K562 (cell line): ENCODE results near the gene MTA1. TPM values are rescaled to one million over a fixed set of nuclear protein-coding genes. Genes with fewer than 3 reads are reported as not detected.

Experiments used
- ARID4B ChIP-seq: sonication (generic); formaldehyde crosslinking; IDR thresholded peaks from 2 replicates; pipeline ENCODE4 v1.8.0; 2022; ENCODE audit warnings: mild to moderate bottlenecking, missing genetic modification reagents
- BHLHE40 ChIP-seq: IDR thresholded peaks from 2 replicates; pipeline ENCODE4 v1.6.1; 2011; ENCODE audit warnings: low read length, improper control_type of control experiment
- CHCHD3 ChIP-seq: fragments of 250-450 bp; sonication (Bioruptor Pico); IDR thresholded peaks from 2 replicates; pipeline ENCODE4 v2.1.2; 2022; ENCODE audit warnings: mild to moderate bottlenecking
- CREB5 ChIP-seq: fragments of 250-450 bp; sonication (Bioruptor Pico); IDR thresholded peaks from 2 replicates; pipeline ENCODE4 v1.5.0; 2020; ENCODE audit warnings: mild to moderate bottlenecking
- MCM5 ChIP-seq: fragments of 450-650 bp; IDR thresholded peaks from 2 replicates; pipeline ENCODE4 v1.6.1; 2016; ENCODE audit warnings: low read depth
- NBN ChIP-seq: fragments of 450-650 bp; IDR thresholded peaks from 2 replicates; pipeline ENCODE4 v1.6.1; 2016; ENCODE audit warnings: low read depth, mild to moderate bottlenecking
- NR4A1 ChIP-seq, 2 experiments: fragments of 250-450 bp in 1 of 2; fragments of 450-650 bp in 1 of 2; sonication (Bioruptor Pico) in 1 of 2; IDR thresholded peaks; 2 replicates each; pipeline versions ENCODE4 v1.4.0 to v1.6.1; 2016 to 2020; ENCODE audit warnings: mild to moderate bottlenecking in 2 of 2, missing compliant biosample characterization in 1 of 2, missing genetic modification characterization in 1 of 2, moderate library complexity in 1 of 2
- OTX1 ChIP-seq: fragments of 450-650 bp; formaldehyde crosslinking; IDR thresholded peaks from 2 replicates; pipeline ENCODE4 v1.4.0; 2022; ENCODE audit warnings: mild to moderate bottlenecking
- RUNX1 ChIP-seq: sonication (generic); IDR thresholded peaks from 2 replicates; pipeline ENCODE4 v1.6.1; 2016; ENCODE audit warnings: antibody characterized with exemption, low read depth
- TCF3 ChIP-seq: sonication (generic); formaldehyde crosslinking; IDR thresholded peaks from 2 replicates; pipeline ENCODE4 v1.4.0; 2020; ENCODE audit warnings: mild to moderate bottlenecking, missing genetic modification reagents
- TCF7L2 ChIP-seq: fragments of 150-350 bp; IDR thresholded peaks from 2 replicates; pipeline ENCODE4 v1.6.1; 2016; ENCODE audit warnings: low read depth, mild to moderate bottlenecking, low read length, moderate library complexity
- TFE3 ChIP-seq: fragments of 450-650 bp; formaldehyde crosslinking; IDR thresholded peaks from 2 replicates; pipeline ENCODE4 v1.4.0; 2020; ENCODE audit warnings: mild to moderate bottlenecking, mixed read lengths
- THRA ChIP-seq: fragments of 450-650 bp; IDR thresholded peaks from 2 replicates; pipeline ENCODE4 v1.6.1; 2017; ENCODE audit warnings: mild to moderate bottlenecking, moderate library complexity
- ZNF398 ChIP-seq: fragments of 250-450 bp; sonication (Bioruptor Pico); IDR thresholded peaks from 2 replicates; pipeline ENCODE4 v1.8.0; 2021; ENCODE audit warnings: moderate library complexity, mild to moderate bottlenecking, inconsistent platforms
- ZNF764 ChIP-seq: fragments of 250-450 bp; sonication (Bioruptor Pico); IDR thresholded peaks from 2 replicates; pipeline ENCODE4 v1.4.0; 2020; ENCODE audit warnings: low read depth, mild to moderate bottlenecking, moderate library complexity
- polyA plus RNA-seq, 8 experiments: library from polyadenylated mRNA; depleted of rRNA in 4 of 8; stranded (reverse) in 5 of 8; unstranded in 3 of 8; fragments of >200 nt; fragmentation: Nextera tagmentation in 2 of 8; fragmentation: Illumina TruSeq in 1 of 8; extraction: Ambion mirVana in 2 of 8; extraction: Trizol in 1 of 8; gene quantifications; 2 replicates each; pipeline versions ENCODE4 v1.2.1 to v1.2.3, GENCODE V29; 2011 to 2014; ENCODE audit warnings: inconsistent platforms in 1 of 8, missing spikeins in 1 of 8
- total RNA-seq, 7 experiments: library from RNA; depleted of rRNA in 6 of 7; stranded (reverse); fragments of >200 nt in 6 of 7; fragmentation: Illumina TruSeq in 2 of 7; extraction: Trizol in 2 of 7; gene quantifications; 2 replicates each; pipeline versions ENCODE4 v1.2.1 to v1.2.3, GENCODE V29; 2011 to 2021; ENCODE audit warnings: low replicate concordance in 1 of 7

MTA1 gene
- total and polyA plus RNA-seq, 9 of the 15 experiments (the other 6 are each of a cell fraction or from before 2014, with no cell fraction given) = 0.13 to 118 (median 32.3) TPM

- TF ChIP-seq MCM5 = no peak
- no peak for TF ChIP-seq BHLHE40
- no peak for TF ChIP-seq ZNF398 (CRISPR knock-in tag)
- no peak for TF ChIP-seq TFE3 (CRISPR knock-in tag)
- TF ChIP-seq NR4A1 (CRISPR knock-in tag; IDR thresholded peaks at IDR 0.05) = no peak
- no peak for TF ChIP-seq NR4A1 (tag; IDR thresholded peaks at IDR 0.05)
- TF ChIP-seq OTX1 = no peak
- no peak for TF ChIP-seq TCF7L2
- TF ChIP-seq CREB5 = no peak
- no peak for TF ChIP-seq TCF3
- no peak for TF ChIP-seq ZNF764
- no peak for TF ChIP-seq CHCHD3 (CRISPR knock-in tag)
- TF ChIP-seq RUNX1 = no peak
- TF ChIP-seq NBN = no peak
- TF ChIP-seq THRA = no peak
- no peak for TF ChIP-seq ARID4B (CRISPR knock-in tag)
Measured at GRCh38 chr14:105411017-105411941, 8.3 kb upstream of the MTA1 start (continued).
